Measurements from ENCODE around the gene POM121C. TPM values are rescaled to one million over a fixed set of nuclear protein-coding genes. Genes with fewer than 3 reads are reported as not detected.
A peak's percentile ranks its signal among the peaks of the same experiment; 100 is the strongest.
"Not testable (repeated sequence)": the region's sequence is repeated elsewhere in the genome, so short reads cannot be mapped to it uniquely, and the experiment has no call there.

Gene POM121C
- total and polyA plus RNA-seq, 10 of the 15 experiments (the other 5 are each of a cell fraction or from before 2014, with no cell fraction given), result 6.3 to 62.8 (median 17.1) TPM

DNA sequence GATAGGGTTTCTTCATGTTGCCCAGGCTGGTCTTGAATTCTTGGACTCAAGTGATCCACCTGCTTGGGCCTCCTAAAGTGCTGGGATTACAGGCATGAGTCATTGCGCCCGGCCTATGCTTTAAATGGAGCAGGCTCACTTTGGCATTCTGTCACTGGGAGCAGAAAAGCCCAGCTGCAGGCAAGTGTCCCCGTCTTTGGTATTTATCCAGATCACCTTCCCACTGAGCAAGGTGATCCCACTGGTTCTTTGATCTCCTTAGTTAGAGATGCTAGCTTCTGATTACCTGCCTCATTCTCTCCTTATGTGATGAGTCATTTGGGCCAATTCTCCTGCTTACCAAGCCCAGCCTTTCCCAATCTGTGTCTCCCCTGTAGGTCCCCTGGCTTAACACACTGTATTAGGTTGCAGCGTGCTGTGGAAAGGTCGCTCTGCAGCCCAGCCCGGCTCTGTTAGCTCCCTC lies 45.3 kb upstream of the POM121C start (continued):
- TF ChIP-seq, protein P1, sequence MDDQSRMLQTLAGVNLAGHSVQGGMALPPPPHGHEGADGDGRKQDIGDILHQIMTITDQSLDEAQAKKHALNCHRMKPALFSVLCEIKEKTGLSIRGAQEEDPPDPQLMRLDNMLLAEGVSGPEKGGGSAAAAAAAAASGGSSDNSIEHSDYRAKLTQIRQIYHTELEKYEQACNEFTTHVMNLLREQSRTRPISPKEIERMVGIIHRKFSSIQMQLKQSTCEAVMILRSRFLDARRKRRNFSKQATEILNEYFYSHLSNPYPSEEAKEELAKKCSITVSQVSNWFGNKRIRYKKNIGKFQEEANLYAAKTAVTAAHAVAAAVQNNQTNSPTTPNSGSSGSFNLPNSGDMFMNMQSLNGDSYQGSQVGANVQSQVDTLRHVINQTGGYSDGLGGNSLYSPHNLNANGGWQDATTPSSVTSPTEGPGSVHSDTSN (IDR thresholded peaks at IDR 0.05; ENCODE audit: insufficient replicate concordance, low read depth, low read length), result no peak
- no peak for TF ChIP-seq KAT2A (conservative IDR thresholded peaks at IDR 0.05; ENCODE audit: control insufficient read depth, low read depth, low read length)

DNA sequence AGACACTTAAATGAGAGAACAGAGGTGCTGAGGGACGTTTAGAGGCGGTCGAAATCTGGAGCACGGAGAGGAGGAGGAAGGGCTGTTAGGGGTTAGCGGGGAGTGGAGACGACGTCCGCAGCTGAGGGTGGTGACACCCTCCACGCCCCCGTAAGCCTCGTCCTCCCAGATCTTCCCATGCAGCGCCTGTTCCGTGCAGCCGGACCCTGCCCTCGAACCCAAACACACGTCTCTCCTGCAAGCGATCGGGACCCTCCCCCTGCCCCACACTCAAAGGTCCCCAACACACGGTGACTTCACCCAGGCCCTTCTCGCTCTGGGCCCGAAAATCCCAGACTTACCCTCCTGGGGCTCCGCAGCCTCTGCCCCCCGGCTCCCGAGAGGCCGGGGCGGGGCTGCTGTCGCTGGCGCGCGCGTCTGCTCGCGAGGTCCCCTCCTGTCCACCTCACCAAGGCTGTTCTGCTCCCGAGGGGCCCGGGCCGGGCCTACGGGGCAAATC lies 41.2 kb upstream of the POM121C start:
- CTCF ChIA-PET; BruUV-seq (replicated peaks); SMC1A ChIA-PET (ENCODE audit: uncharacterized antibody, unreplicated experiment); H3K4me1 ChIP-seq (ENCODE audit: control insufficient read depth, insufficient read depth, low read length); in situ Hi-C loops (cut with MboI); H3K36me3 ChIP-seq (ENCODE audit: control insufficient read depth in 2 of 2, insufficient read depth in 2 of 2, low read length in 1 of 2); H4K20me1 ChIP-seq (ENCODE audit: control insufficient read depth, insufficient read depth); H3K27me3 ChIP-seq (replicated peaks in 1 of 2; ENCODE audit: control insufficient read depth in 2 of 2, insufficient read depth in 2 of 2, low read length in 1 of 2); H3K9me3 ChIP-seq (replicated peaks; ENCODE audit: control insufficient read depth, insufficient read depth, low read length); FAIRE-seq; H2AFZ ChIP-seq (ENCODE audit: control insufficient read depth, low read depth, low read length); DNase-seq (ENCODE audit: low read depth, low spot score); RAD21 ChIA-PET (ENCODE audit: unreplicated experiment): not testable (repeated sequence)
- TF ChIP-seq EGR1 (IDR thresholded peaks at IDR 0.05; ENCODE audit: borderline replicate concordance in 1 of 2, low read depth in 2 of 2, low read length in 2 of 2), result peak in 1 of 2 experiments; percentile 33; a peak in 1 of 3 replicates
- 0 out of 2 replicates have a peak, but pooled peaks have one; percentile 22 for TF ChIP-seq NBN (IDR thresholded peaks at IDR 0.05)
- Histone ChIP-seq H3K9ac (ENCODE audit: control insufficient read depth, insufficient read depth, low read length) (peak overlapping the region; percentile 68), H3K4me3 (peak overlapping the region; percentile 96), H3K27ac (ENCODE audit: control insufficient read depth, insufficient read depth) (peak overlapping the region; percentile 77), H3K4me2 (ENCODE audit: control insufficient read depth, insufficient read depth) (peak overlapping the region; percentile 69), H3K79me2 (ENCODE audit: control insufficient read depth, insufficient read depth, low read length) (peaks cover 26% of the 10 kb centered on the region)
- peak; percentile 35; the same call in 2 of the 3 replicates for ATAC-seq
- intact Hi-C loops (cut with micrococcal nuclease; ENCODE audit: unreplicated experiment), result loop anchor here (10.0 kb wide), 2 partner anchors 62 to 68 kb away; no protein-coding TSS in a partner anchor
- 1% methylated on average over 36 of the region's 37 CpGs for WGBS (ENCODE audit: insufficient coverage, insufficient replicate concordance, low lambda C conversion rate, missing lambda C conversion rate)
- POLR2A ChIA-PET, result interaction anchor here (0.6 kb wide), 1 partner anchor 1337 kb away, joined by 5 read pairs; no protein-coding TSS in a partner anchor

DNA sequence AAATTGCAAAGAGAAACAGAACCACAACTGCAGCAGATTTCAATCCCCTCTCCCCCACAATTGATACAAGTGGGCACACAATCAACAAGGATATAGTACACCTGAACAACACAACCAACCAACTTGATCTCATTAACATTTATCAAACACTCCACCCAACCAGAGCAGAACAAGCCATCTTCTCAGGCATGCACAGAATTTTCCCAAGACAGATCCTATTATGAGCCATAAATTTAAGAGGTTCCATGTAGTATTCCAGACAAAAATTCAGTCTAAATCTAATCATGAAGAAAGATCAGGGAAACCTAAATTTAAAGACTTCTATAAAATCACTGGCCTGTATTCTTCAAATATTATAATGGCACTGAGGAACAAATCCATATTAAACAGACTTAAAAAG lies 35.6 kb upstream of the POM121C start:
- H3K36me3 ChIP-seq (ENCODE audit: control insufficient read depth in 2 of 2, insufficient read depth in 2 of 2, low read length in 1 of 2); H3K27ac ChIP-seq (ENCODE audit: control insufficient read depth, insufficient read depth); ATAC-seq; H3K9me3 ChIP-seq (replicated peaks; ENCODE audit: control insufficient read depth, insufficient read depth, low read length); BruUV-seq (replicated peaks); H3K27me3 ChIP-seq (replicated peaks in 1 of 2; ENCODE audit: control insufficient read depth in 2 of 2, insufficient read depth in 2 of 2, low read length in 1 of 2); SMC1A ChIA-PET (ENCODE audit: uncharacterized antibody, unreplicated experiment); H3K4me3 ChIP-seq; FAIRE-seq; H3K4me1 ChIP-seq (ENCODE audit: control insufficient read depth, insufficient read depth, low read length); CTCF ChIA-PET; H4K20me1 ChIP-seq (ENCODE audit: control insufficient read depth, insufficient read depth); in situ Hi-C loops (cut with MboI); H3K9ac ChIP-seq (ENCODE audit: control insufficient read depth, insufficient read depth, low read length); H3K4me2 ChIP-seq (ENCODE audit: control insufficient read depth, insufficient read depth); H2AFZ ChIP-seq (ENCODE audit: control insufficient read depth, low read depth, low read length); POLR2A ChIA-PET; RAD21 ChIA-PET (ENCODE audit: unreplicated experiment); DNase-seq (ENCODE audit: low read depth, low spot score): not testable (repeated sequence)
- intact Hi-C loops (cut with micrococcal nuclease; ENCODE audit: unreplicated experiment), result loop anchor here (10.0 kb wide), 2 partner anchors 57 to 73 kb away; no protein-coding TSS in a partner anchor
- H3K79me2 ChIP-seq (ENCODE audit: control insufficient read depth, insufficient read depth, low read length), result peaks cover 15% of the 10 kb centered on the region

DNA sequence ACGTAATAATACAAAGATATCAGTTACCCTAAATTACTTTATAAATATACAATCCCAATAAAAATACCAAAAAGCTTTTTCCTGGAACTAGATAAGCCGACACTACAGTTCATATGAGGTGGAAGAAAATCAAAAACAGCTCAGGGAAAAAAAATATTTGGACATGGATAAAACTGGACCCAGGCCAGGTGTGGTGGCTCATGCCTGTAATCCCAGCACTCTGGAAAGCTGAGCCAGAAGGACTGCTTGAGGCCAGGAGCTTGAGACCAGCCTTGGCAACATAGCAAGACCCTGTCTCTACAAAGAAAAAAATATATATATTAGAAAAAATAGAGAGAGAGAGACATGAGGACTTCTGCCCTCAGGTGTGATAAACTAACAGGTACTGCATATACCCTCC lies 32.7 kb upstream of the POM121C start:
- H3K4me2 ChIP-seq (ENCODE audit: control insufficient read depth, insufficient read depth); H3K36me3 ChIP-seq (ENCODE audit: control insufficient read depth in 2 of 2, insufficient read depth in 2 of 2, low read length in 1 of 2); H3K4me1 ChIP-seq (ENCODE audit: control insufficient read depth, insufficient read depth, low read length); H3K79me2 ChIP-seq (ENCODE audit: control insufficient read depth, insufficient read depth, low read length); H3K9me3 ChIP-seq (replicated peaks; ENCODE audit: control insufficient read depth, insufficient read depth, low read length); intact Hi-C loops (cut with micrococcal nuclease; ENCODE audit: unreplicated experiment); H3K4me3 ChIP-seq; RAD21 ChIA-PET (ENCODE audit: unreplicated experiment); SMC1A ChIA-PET (ENCODE audit: uncharacterized antibody, unreplicated experiment); H3K9ac ChIP-seq (ENCODE audit: control insufficient read depth, insufficient read depth, low read length); ATAC-seq; CTCF ChIA-PET; H3K27me3 ChIP-seq (replicated peaks in 1 of 2; ENCODE audit: control insufficient read depth in 2 of 2, insufficient read depth in 2 of 2, low read length in 1 of 2); H2AFZ ChIP-seq (ENCODE audit: control insufficient read depth, low read depth, low read length); H4K20me1 ChIP-seq (ENCODE audit: control insufficient read depth, insufficient read depth); H3K27ac ChIP-seq (ENCODE audit: control insufficient read depth, insufficient read depth); FAIRE-seq; in situ Hi-C loops (cut with MboI); BruUV-seq (replicated peaks); DNase-seq (ENCODE audit: low read depth, low spot score); POLR2A ChIA-PET: not testable (repeated sequence)
- WGBS (ENCODE audit: insufficient coverage, insufficient replicate concordance, low lambda C conversion rate, missing lambda C conversion rate), result 100% methylated on average over 2 of the region's 2 CpGs
